Vagina (tissue), 2 donors: ENCODE measurements around the gene MAML2. TPM values are rescaled to one million over a fixed set of nuclear protein-coding genes. Genes with fewer than 3 reads are reported as not detected.

Experiments
- DNase-seq, 2 donors: peaks; one replicate each; pipeline ENCODE4 v3.0.0-alpha.2; 2017; ENCODE audit errors: extremely low spot score in 2 of 2
- H3K27ac ChIP-seq: fragments of 200-600 bp; sonication (generic); one replicate; pipeline ENCODE4 v1.5.1; 2019
- H3K27me3 ChIP-seq: fragments of 200-600 bp; sonication (generic); one replicate; pipeline ENCODE4 v1.5.1; 2019
- H3K36me3 ChIP-seq, 2 donors: fragments of 200-600 bp; sonication (generic); one replicate each; pipeline ENCODE4 v1.5.1; 2017 to 2019
- H3K4me1 ChIP-seq: fragments of 200-600 bp; sonication (generic); one replicate; pipeline ENCODE4 v1.5.1; 2019
- H3K4me3 ChIP-seq, 2 donors: fragments of 200-600 bp; sonication (generic); 1 replicate in 1 of 2; 2 replicates in 1 of 2; pipeline ENCODE4 v1.5.1; 2016 to 2019
- H3K9me3 ChIP-seq: fragments of 200-600 bp; sonication (generic); one replicate; pipeline ENCODE4 v1.5.1; 2019
- CTCF ChIP-seq, 3 experiments: fragments of 450-650 bp in 2 of 3; fragments of 200-600 bp in 1 of 3; sonication (generic) in 1 of 3; IDR thresholded peaks; one replicate each; pipeline ENCODE4 v1.5.1; 2017 to 2019; ENCODE audit warnings: antibody characterized with exemption in 3 of 3, mild to moderate bottlenecking in 2 of 3, moderate library complexity in 2 of 3
- POLR2A ChIP-seq, 2 donors: fragments of 450-650 bp; IDR thresholded peaks; one replicate each; pipeline ENCODE4 v1.6.1; 2017; ENCODE audit warnings: antibody characterized with exemption in 2 of 2, mild to moderate bottlenecking in 2 of 2, moderate library complexity in 2 of 2
- POLR2AphosphoS5 ChIP-seq, 2 donors: sonication (generic); formaldehyde crosslinking; IDR thresholded peaks; one replicate each; pipeline ENCODE4 v1.9.0; 2017; ENCODE audit warnings: antibody characterized with exemption in 2 of 2, mild to moderate bottlenecking in 2 of 2, low read depth in 1 of 2; ENCODE audit not compliant: insufficient read depth in 1 of 2
- intact Hi-C: fragments of 100-400 bp; cut with DNase I; formaldehyde crosslinking; loops from one replicate; pipeline ENCODE4 v1.15.1; 2023
- total RNA-seq: library from RNA; depleted of rRNA; stranded (reverse); fragments of >200 nt; gene quantifications from one replicate; pipeline ENCODE4 v1.2.3, GENCODE V29; 2016

The MAML2 gene
- total RNA-seq, 1 donor from 2014 or later: 36.3 TPM

GRCh38 chr11:96309643-96310017, 33.4 kb downstream of the MAML2 start:
- Histone ChIP-seq H3K36me3 (no peaks in the 10 kb centered on the region), H3K4me3 (no peak overlapping the region), H3K27me3 (no peaks in the 10 kb centered on the region), H3K27ac (no peak overlapping the region), H3K9me3 (no peaks in the 10 kb centered on the region), H3K4me1 (peaks cover 85% of the 10 kb centered on the region)
- TF ChIP-seq CTCF (IDR thresholded peaks at IDR 0.05): no peak
- no peak for TF ChIP-seq POLR2AphosphoS5 (IDR thresholded peaks at IDR 0.05; ENCODE audit: insufficient read depth in 1 of 2, low read depth in 1 of 2)
- TF ChIP-seq POLR2A (IDR thresholded peaks at IDR 0.05): no peak
- DNase-seq: no peak
- intact Hi-C loops: no loop called here

- Histone ChIP-seq H3K36me3 (no peaks in the 10 kb centered on the region), H3K9me3 (no peaks in the 10 kb centered on the region), H3K27ac (peak overlapping the region; percentile 32), H3K4me1 (peaks cover 85% of the 10 kb centered on the region), H3K4me3 (no peak overlapping the region), H3K27me3 (no peaks in the 10 kb centered on the region)
- DNase-seq: no peak
- peak in 1 of 2 donors; percentile 13 for TF ChIP-seq POLR2AphosphoS5 (IDR thresholded peaks at IDR 0.05; ENCODE audit: insufficient read depth in 1 of 2, low read depth in 1 of 2)
- no peak for TF ChIP-seq CTCF (IDR thresholded peaks at IDR 0.05)
- TF ChIP-seq POLR2A (IDR thresholded peaks at IDR 0.05): no peak
- intact Hi-C loops: no loop called here
Observed at GRCh38 chr11:96309016-96309642, 33.9 kb downstream of the MAML2 start.

GRCh38 chr11:96307776-96308140, 35.2 kb downstream of the MAML2 start:
- Histone ChIP-seq H3K4me3 (peak overlapping the region; percentile 10 to 40), H3K4me1 (peaks cover 89% of the 10 kb centered on the region), H3K9me3 (no peaks in the 10 kb centered on the region), H3K36me3 (no peaks in the 10 kb centered on the region), H3K27ac (peak overlapping the region; percentile 78), H3K27me3 (no peaks in the 10 kb centered on the region)
- intact Hi-C loops: no loop called here
- TF ChIP-seq POLR2AphosphoS5 (IDR thresholded peaks at IDR 0.05; ENCODE audit: insufficient read depth in 1 of 2, low read depth in 1 of 2): peak in 1 of 2 donors; percentile 58
- no peak for TF ChIP-seq POLR2A (IDR thresholded peaks at IDR 0.05)
- no peak for TF ChIP-seq CTCF (IDR thresholded peaks at IDR 0.05)
- DNase-seq: no peak

GRCh38 chr11:96306933-96307775, 35.8 kb downstream of the MAML2 start:
- no peaks in the 10 kb centered on the region for H3K27me3 ChIP-seq
- H3K4me1 ChIP-seq: peaks cover 95% of the 10 kb centered on the region
- intact Hi-C loops: no loop called here
- no peak for DNase-seq
- H3K27ac ChIP-seq: peak overlapping the region; percentile 78
- H3K36me3 ChIP-seq: no peaks in the 10 kb centered on the region
- no peak for TF ChIP-seq CTCF (IDR thresholded peaks at IDR 0.05)
- TF ChIP-seq POLR2AphosphoS5 (IDR thresholded peaks at IDR 0.05; ENCODE audit: insufficient read depth in 1 of 2, low read depth in 1 of 2): peak in 1 of 2 donors; percentile 56
- H3K4me3 ChIP-seq: peak overlapping the region; percentile 10 to 40
- H3K9me3 ChIP-seq: no peaks in the 10 kb centered on the region

GRCh38 chr11:96306600-96306932, 36.4 kb downstream of the MAML2 start:
- H3K27ac ChIP-seq: peak overlapping the region; percentile 78
- no peak for TF ChIP-seq CTCF (IDR thresholded peaks at IDR 0.05)
- DNase-seq: no peak
- peak overlapping the region; percentile 10 to 40 for H3K4me3 ChIP-seq
- no peaks in the 10 kb centered on the region for H3K36me3 ChIP-seq
- H3K27me3 ChIP-seq: no peaks in the 10 kb centered on the region
- intact Hi-C loops: no loop called here
- no peaks in the 10 kb centered on the region for H3K9me3 ChIP-seq
- peaks cover 96% of the 10 kb centered on the region for H3K4me1 ChIP-seq
